ENCODE data around the gene PLSCR3. TPM values are rescaled to one million over a fixed set of nuclear protein-coding genes. Genes with fewer than 3 reads are reported as not detected.

The PLSCR3 gene
- total and polyA plus RNA-seq, 2 donors (not counting 3 experiments of a cell fraction or from before 2014, with no cell fraction given), result 59.9 to 94.8 TPM

- Histone ChIP-seq H3K9me1 (replicated peaks; ENCODE audit: control insufficient read depth, extremely low read depth, insufficient read depth, low read length) (no peaks in the 10 kb centered on the region), H3K4me1 (ENCODE audit: control insufficient read depth, extremely low read depth, insufficient read depth, low read length) (peaks cover 17% of the 10 kb centered on the region), H3K27me3 (ENCODE audit: control insufficient read depth in 2 of 2, insufficient read depth in 2 of 2, low read length in 2 of 2) (no peaks in the 10 kb centered on the region), H3K36me3 (ENCODE audit: control insufficient read depth in 2 of 2, extremely low read depth in 1 of 2, insufficient read depth in 2 of 2, low read length in 2 of 2) (no peaks in the 10 kb centered on the region), H3K9me3 (replicated peaks; ENCODE audit: control insufficient read depth, insufficient read depth, low read length) (no peaks in the 10 kb centered on the region), H3K27ac (ENCODE audit: insufficient read depth, low read depth, low read length) (peak within 1 kb of the TSS; percentile 78), H4K20me1 (replicated peaks; ENCODE audit: control insufficient read depth, extremely low read depth, insufficient read depth, low read length) (no peaks in the 10 kb centered on the region), H3K4me3 (replicated peaks in 1 of 3; ENCODE audit: insufficient read depth in 1 of 3, low read depth in 1 of 3, low read length in 3 of 3) (peak within 1 kb of the TSS; percentile 54 to 78 (median 70)), H3K9ac (replicated peaks; ENCODE audit: extremely low read depth, insufficient read depth, low read length) (peak within 1 kb of the TSS; percentile 92), H3K4me2 (ENCODE audit: insufficient read depth, low read length) (peak within 1 kb of the TSS; percentile 80), H3K79me2 (ENCODE audit: control insufficient read depth, insufficient read depth, low read length) (no peaks in the 10 kb centered on the region), H2AFZ (ENCODE audit: low read depth, low read length) (peak within 1 kb of the TSS; percentile 95)
- intact Hi-C loops (cut with micrococcal nuclease) (loop anchor here (1.0 to 5.0 kb wide), 2 partner anchors 83 to 335 kb away; partner anchors contain the start of genes TMEM102, TP53 and WRAP53), dilution Hi-C loops (cut with MboI; ENCODE audit: extremely low pct_ligation_motif_present, low sequenced_read_pairs) (no loop called here)
- FAIRE-seq (peak; percentile 66), DNase-seq (ENCODE audit: low read depth, low spot score) (peak; percentile 76)
- CTCF ChIA-PET, result interaction anchor here (1.5 to 2.3 kb wide), 3 partner anchors 10 to 237 kb away, joined by 4 to 5 read pairs (median 4); no protein-coding TSS in a partner anchor
- BruUV-seq (replicated peaks), result no TSS peak
- TF ChIP-seq CTCF (IDR thresholded peaks at IDR 0.05; ENCODE audit: extremely low read depth in 1 of 2, insufficient read depth in 1 of 2, low read depth in 1 of 2, low read length in 2 of 2), result peak in 1 of 2 donors; percentile 69
- peak; percentile 35 for TF ChIP-seq FOS (IDR thresholded peaks at IDR 0.05; ENCODE audit: borderline replicate concordance, insufficient read depth, low read length)
- TF ChIP-seq EZH2 (IDR thresholded peaks at IDR 0.05; ENCODE audit: borderline replicate concordance, low read depth, low read length, severe bottlenecking), result no peak
- TF ChIP-seq POLR2A (IDR thresholded peaks at IDR 0.05; ENCODE audit: low read depth, low read length), result peak; percentile 57
- no peak for TF ChIP-seq MYC (IDR thresholded peaks at IDR 0.05; ENCODE audit: low read depth, low read length)
- no peak for TF ChIP-seq JUN (IDR thresholded peaks at IDR 0.05; ENCODE audit: borderline replicate concordance, insufficient read depth, insufficient read length, low read depth)
- no peak for TF ChIP-seq MAX (IDR thresholded peaks at IDR 0.05; ENCODE audit: insufficient read depth, insufficient read length)
- no peak for TF ChIP-seq GATA2 (IDR thresholded peaks at IDR 0.05; ENCODE audit: insufficient read depth, insufficient read length, low read depth, low read length)
- peak; percentile 73 for TF ChIP-seq POLR2AphosphoS5 (IDR thresholded peaks at IDR 0.05; ENCODE audit: insufficient read depth, low read depth, low read length)
- POLR2A ChIA-PET, result interaction anchor here (0.5 to 2.3 kb wide), 3 partner anchors 22 to 132 kb away, joined by 3 to 5 read pairs (median 3); partner anchors contain the start of genes POLR2A and ZBTB4
These were observed 42.4 kb downstream of the PLSCR3 start, which contains the start of gene KCTD11 for GRCh38 chr17:7351665-7352502. Gene KCTD11 (plus strand): TSS chr17:7352162.

Data from endothelial cell of umbilical vein (primary cell).